ENCODE results near the gene UBQLN3. TPM values are rescaled to one million over a fixed set of nuclear protein-coding genes. Genes with fewer than 3 reads are reported as not detected.

UBQLN3 gene
- total RNA-seq, 1 donor from 2014 or later = not detected

GRCh38 chr11:5548440-5548839, 38.7 kb upstream of the UBQLN3 start, which contains the start of gene OR52H1:
TSS of gene OR52H1 (minus strand) at chr11:5548540. CDS start at chr11:5545505, 3,035 bp downstream.
- H3K4me3 ChIP-seq = no peak within 1 kb of the TSS
- no peaks in the 10 kb centered on the region for H3K4me1 ChIP-seq
- DNase-seq (ENCODE audit: extremely low spot score in 2 of 2) = no peak
- no peaks in the 10 kb centered on the region for H3K27me3 ChIP-seq
- TF ChIP-seq POLR2A (IDR thresholded peaks at IDR 0.05) = no peak
- intact Hi-C loops (cut with DNase I) = no loop called here
- no peaks in the 10 kb centered on the region for H3K36me3 ChIP-seq
- no peaks in the 10 kb centered on the region for H3K9me3 ChIP-seq
- no peak within 1 kb of the TSS for H3K27ac ChIP-seq

DNA sequence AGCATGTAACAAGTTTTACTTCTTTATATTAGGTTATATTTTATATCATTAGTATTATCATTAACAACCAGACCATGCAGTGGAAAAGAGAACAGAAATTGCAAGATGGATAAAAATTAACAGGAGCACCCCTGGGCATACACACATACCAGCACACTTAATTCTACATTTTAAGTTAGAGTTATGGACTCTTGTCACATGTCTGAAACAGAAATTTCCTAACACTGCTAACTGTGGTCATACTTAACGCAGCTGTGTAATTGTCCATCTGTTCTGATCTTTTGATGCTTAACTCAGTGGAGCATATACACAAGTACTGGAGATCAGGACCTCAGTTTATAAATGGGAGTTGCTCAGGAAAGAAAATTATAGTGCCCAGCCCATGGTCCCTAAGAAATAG, 38.2 kb upstream of the UBQLN3 start:
- no peaks in the 10 kb centered on the region for H3K4me1 ChIP-seq
- TF ChIP-seq, protein P1, sequence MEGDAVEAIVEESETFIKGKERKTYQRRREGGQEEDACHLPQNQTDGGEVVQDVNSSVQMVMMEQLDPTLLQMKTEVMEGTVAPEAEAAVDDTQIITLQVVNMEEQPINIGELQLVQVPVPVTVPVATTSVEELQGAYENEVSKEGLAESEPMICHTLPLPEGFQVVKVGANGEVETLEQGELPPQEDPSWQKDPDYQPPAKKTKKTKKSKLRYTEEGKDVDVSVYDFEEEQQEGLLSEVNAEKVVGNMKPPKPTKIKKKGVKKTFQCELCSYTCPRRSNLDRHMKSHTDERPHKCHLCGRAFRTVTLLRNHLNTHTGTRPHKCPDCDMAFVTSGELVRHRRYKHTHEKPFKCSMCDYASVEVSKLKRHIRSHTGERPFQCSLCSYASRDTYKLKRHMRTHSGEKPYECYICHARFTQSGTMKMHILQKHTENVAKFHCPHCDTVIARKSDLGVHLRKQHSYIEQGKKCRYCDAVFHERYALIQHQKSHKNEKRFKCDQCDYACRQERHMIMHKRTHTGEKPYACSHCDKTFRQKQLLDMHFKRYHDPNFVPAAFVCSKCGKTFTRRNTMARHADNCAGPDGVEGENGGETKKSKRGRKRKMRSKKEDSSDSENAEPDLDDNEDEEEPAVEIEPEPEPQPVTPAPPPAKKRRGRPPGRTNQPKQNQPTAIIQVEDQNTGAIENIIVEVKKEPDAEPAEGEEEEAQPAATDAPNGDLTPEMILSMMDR (IDR thresholded peaks at IDR 0.05) = no peak
- no peak for TF ChIP-seq POLR2A (IDR thresholded peaks at IDR 0.05)
- no peak for TF ChIP-seq POLR2AphosphoS5 (IDR thresholded peaks at IDR 0.05; ENCODE audit: insufficient read depth in 1 of 2, low read depth in 1 of 2)
- H3K27me3 ChIP-seq = no peaks in the 10 kb centered on the region
- no peak overlapping the region for H3K4me3 ChIP-seq
- H3K9me3 ChIP-seq = no peaks in the 10 kb centered on the region
- intact Hi-C loops (cut with DNase I) = no loop called here
- DNase-seq (ENCODE audit: extremely low spot score in 2 of 2) = no peak
- H3K36me3 ChIP-seq = no peaks in the 10 kb centered on the region
- H3K27ac ChIP-seq = no peak overlapping the region

GRCh38 chr11:5546457-5546856, 36.7 kb upstream of the UBQLN3 start:
- H3K4me1 ChIP-seq = no peaks in the 10 kb centered on the region
- no peak overlapping the region for H3K4me3 ChIP-seq
- no peaks in the 10 kb centered on the region for H3K9me3 ChIP-seq
- intact Hi-C loops (cut with DNase I) = no loop called here
- TF ChIP-seq, protein P1 (IDR thresholded peaks at IDR 0.05) = no peak
- TF ChIP-seq POLR2AphosphoS5 (IDR thresholded peaks at IDR 0.05; ENCODE audit: insufficient read depth in 1 of 2, low read depth in 1 of 2) (no peak), POLR2A (IDR thresholded peaks at IDR 0.05) (no peak)
- DNase-seq (ENCODE audit: extremely low spot score in 2 of 2) = no peak
- no peaks in the 10 kb centered on the region for H3K36me3 ChIP-seq
- H3K27me3 ChIP-seq = no peaks in the 10 kb centered on the region
- H3K27ac ChIP-seq = no peak overlapping the region

DNA sequence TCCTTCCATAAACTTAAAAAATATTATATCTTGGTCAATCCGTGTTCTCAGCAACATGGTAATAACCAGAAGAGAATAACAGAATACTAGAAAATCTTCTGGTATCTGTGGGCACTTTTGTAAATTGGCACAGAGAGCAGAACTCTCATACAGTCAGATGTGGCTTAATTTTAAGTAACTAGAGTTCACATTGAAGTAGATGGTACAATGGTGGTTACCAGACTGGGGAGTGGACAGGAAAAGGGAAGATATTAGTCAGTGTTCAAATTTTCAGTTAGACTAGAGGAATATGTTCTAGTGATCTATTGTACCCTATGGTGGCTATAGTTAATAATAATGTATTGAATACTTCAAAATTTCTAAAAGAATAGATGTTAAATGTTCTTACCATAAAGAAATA, 31.7 kb upstream of the UBQLN3 start:
- Histone ChIP-seq H3K36me3 (no peaks in the 10 kb centered on the region), H3K27ac (no peak overlapping the region), H3K9me3 (no peaks in the 10 kb centered on the region), H3K4me3 (no peak overlapping the region), H3K4me1 (no peaks in the 10 kb centered on the region), H3K27me3 (no peaks in the 10 kb centered on the region)
- intact Hi-C loops (cut with DNase I) = no loop called here
- no peak for DNase-seq (ENCODE audit: extremely low spot score in 2 of 2)
- TF ChIP-seq POLR2A (IDR thresholded peaks at IDR 0.05) (no peak), POLR2AphosphoS5 (IDR thresholded peaks at IDR 0.05; ENCODE audit: insufficient read depth in 1 of 2, low read depth in 1 of 2) (no peak)
- TF ChIP-seq, protein P1 (IDR thresholded peaks at IDR 0.05) = no peak

GRCh38 chr11:5536482-5536881, 26.7 kb upstream of the UBQLN3 start:
- intact Hi-C loops (cut with DNase I) = no loop called here
- TF ChIP-seq POLR2AphosphoS5 (IDR thresholded peaks at IDR 0.05; ENCODE audit: insufficient read depth in 1 of 2, low read depth in 1 of 2) (no peak), POLR2A (IDR thresholded peaks at IDR 0.05) (no peak)
- TF ChIP-seq, protein P1 (IDR thresholded peaks at IDR 0.05) = no peak
- H3K9me3 ChIP-seq = no peaks in the 10 kb centered on the region
- no peaks in the 10 kb centered on the region for H3K27me3 ChIP-seq
- no peak overlapping the region for H3K4me3 ChIP-seq
- no peaks in the 10 kb centered on the region for H3K4me1 ChIP-seq
- no peak for DNase-seq (ENCODE audit: extremely low spot score in 2 of 2)
- H3K27ac ChIP-seq = no peak overlapping the region
- H3K36me3 ChIP-seq = no peaks in the 10 kb centered on the region
